Astrocyte of the spinal cord (primary cell): Measurements from ENCODE around the gene NSMCE1.

Experiments used
- DNase-seq: peaks from one replicate; pipeline ENCODE4 v3.0.0; 2011; ENCODE audit warnings: low read depth, low spot score
- H3K4me3 ChIP-seq: 2 replicates; pipeline ENCODE4 v1.5.1; 2011; ENCODE audit warnings: low read depth, mild to moderate bottlenecking, low read length, moderate library complexity
- CTCF ChIP-seq: IDR thresholded peaks from 2 replicates; pipeline ENCODE4 v1.5.1; 2012; ENCODE audit warnings: low read depth, mild to moderate bottlenecking, low read length, inconsistent platforms
- in situ Hi-C: cut with HindIII; loops from 2 replicates; pipeline ENCODE4 v1.10.0; 2017; ENCODE audit warnings: low sequenced_read_pairs

NSMCE1 gene

GRCh38 chr16:27226976-27227705 is 41.4 kb downstream of the NSMCE1 start:
- in situ Hi-C loops: no loop called here
- DNase-seq: no peak
- no peak for TF ChIP-seq CTCF
- H3K4me3 ChIP-seq: no peak overlapping the region

GRCh38 chr16:27226476-27226875 is 42.1 kb downstream of the NSMCE1 start:
- in situ Hi-C loops: no loop called here
- H3K4me3 ChIP-seq: no peak overlapping the region
- DNase-seq: no peak
- no peak for TF ChIP-seq CTCF

GRCh38 chr16:27225536-27226360 is 42.8 kb downstream of the NSMCE1 start:
- TF ChIP-seq CTCF: peak; percentile 6
- H3K4me3 ChIP-seq: no peak overlapping the region
- DNase-seq: no peak
- in situ Hi-C loops: no loop called here

- DNase-seq: no peak
- no peak for TF ChIP-seq CTCF
- in situ Hi-C loops: no loop called here
- H3K4me3 ChIP-seq: no peak overlapping the region
These were observed 43.8 kb downstream of the NSMCE1 start for GRCh38 chr16:27224741-27225300.

- in situ Hi-C loops: no loop called here
- H3K4me3 ChIP-seq: no peak overlapping the region
- DNase-seq: no peak
- TF ChIP-seq CTCF: no peak
These were observed 44.3 kb downstream of the NSMCE1 start for GRCh38 chr16:27224271-27224737.

GRCh38 chr16:27223701-27224100 is 44.9 kb downstream of the NSMCE1 start:
- no peak for DNase-seq
- no peak for TF ChIP-seq CTCF
- in situ Hi-C loops: no loop called here
- no peak overlapping the region for H3K4me3 ChIP-seq
